Ovary (tissue), 3 donors: ENCODE measurements around the gene DLEU7.

Experiments used
- CTCF ChIP-seq, 3 donors: fragments of 450-650 bp in 2 of 3; fragments of 200-600 bp in 1 of 3; IDR thresholded peaks; one replicate each; pipeline versions ENCODE4 v1.5.1 to v1.8.0; 2016 to 2022; ENCODE audit warnings: antibody characterized with exemption in 3 of 3, mild to moderate bottlenecking in 1 of 3
- EP300 ChIP-seq: sonication (generic); formaldehyde crosslinking; IDR thresholded peaks from one replicate; pipeline ENCODE4 v1.6.1; 2017; ENCODE audit warnings: antibody characterized with exemption
- POLR2A ChIP-seq: fragments of 450-650 bp; IDR thresholded peaks from one replicate; pipeline ENCODE4 v1.6.1; 2017; ENCODE audit warnings: antibody characterized with exemption, mild to moderate bottlenecking, moderate library complexity
- donor health status: DM: no; HTN: no; CAD: no.

- no peak for TF ChIP-seq CTCF (IDR thresholded peaks at IDR 0.05)
- TF ChIP-seq EP300 = no peak
- TF ChIP-seq POLR2A = no peak
These were observed 54.8 kb downstream of the DLEU7 start for GRCh38 chr13:50788551-50789210.
